HT-29 (cell line): ENCODE results near the gene PDC. TPM values are rescaled to one million over a fixed set of nuclear protein-coding genes. Genes with fewer than 3 reads are reported as not detected.

Experiments used
- DNase-seq: peaks from one replicate; pipeline ENCODE4 v3.0.0-alpha.2; 2015; ENCODE audit warnings: low spot score
- total RNA-seq: library from RNA; depleted of rRNA; stranded (reverse); fragments of >200 nt; shearing (Covaris generic); gene quantifications from 2 replicates; pipeline ENCODE4 v1.2.3, GENCODE V29; 2014; rRNA removed

PDC gene
- total RNA-seq: not detected in 2 replicates

- no peak for DNase-seq
These were observed at the start of gene PDC for GRCh38 chr1:186461014-186461413. TSS of gene PDC (minus strand) at chr1:186461114. CDS start at chr1:186449459, 11,655 bp downstream.

GRCh38 chr1:186503190-186503589 is 42.3 kb upstream of the PDC start:
- DNase-seq: no peak

GRCh38 chr1:186502087-186502486 is 41.2 kb upstream of the PDC start:
- DNase-seq: no peak

GRCh38 chr1:186500804-186501203 is 39.9 kb upstream of the PDC start:
- DNase-seq: no peak

- DNase-seq: no peak
These were observed 38.7 kb upstream of the PDC start for GRCh38 chr1:186499571-186499970.

- peak; percentile 56 for DNase-seq
These were observed 37.9 kb upstream of the PDC start for GRCh38 chr1:186498695-186499389.

- no peak for DNase-seq
These were observed 37.2 kb upstream of the PDC start for GRCh38 chr1:186498071-186498470.

- DNase-seq: no peak
These were observed 36.7 kb upstream of the PDC start for GRCh38 chr1:186497651-186498050.

GRCh38 chr1:186496171-186496851 is 35.4 kb upstream of the PDC start:
- no peak for DNase-seq

GRCh38 chr1:186494832-186495271 is 33.9 kb upstream of the PDC start:
- no peak for DNase-seq

- DNase-seq: peak; percentile 75
These were observed 31.8 kb upstream of the PDC start for GRCh38 chr1:186492531-186493291.

GRCh38 chr1:186491336-186491735 is 30.4 kb upstream of the PDC start:
- DNase-seq: no peak

- no peak for DNase-seq
These were observed 26.2 kb upstream of the PDC start for GRCh38 chr1:186487163-186487562.

- no peak for DNase-seq
These were observed 25.1 kb upstream of the PDC start for GRCh38 chr1:186486061-186486460.

- no peak for DNase-seq
These were observed 22.6 kb upstream of the PDC start for GRCh38 chr1:186483561-186483960.

GRCh38 chr1:186482661-186483255 is 21.8 kb upstream of the PDC start:
- DNase-seq: peak; percentile 86

- DNase-seq: no peak
These were observed 20.5 kb upstream of the PDC start for GRCh38 chr1:186481303-186481888.

GRCh38 chr1:186479162-186479561 is 18.2 kb upstream of the PDC start:
- DNase-seq: no peak

GRCh38 chr1:186476264-186477040 is 15.5 kb upstream of the PDC start:
- DNase-seq: no peak

GRCh38 chr1:186474208-186474607 is 13.3 kb upstream of the PDC start:
- DNase-seq: no peak

GRCh38 chr1:186473047-186473446 is 12.1 kb upstream of the PDC start:
- DNase-seq: no peak
